MM.1S (cell line): ENCODE data around the gene MLPH.

Source experiments
- CTCF ChIP-seq: fragments of 300-600 bp; sonication (generic); IDR thresholded peaks from 2 replicates; pipeline ENCODE4 v1.5.1; 2016; ENCODE audit warnings: antibody characterized with exemption, low read length, mixed read lengths
- EZH2 ChIP-seq: fragments of 300-600 bp; sonication (generic); optimal IDR thresholded peaks from 2 replicates; pipeline ENCODE3; 2017; ENCODE audit warnings: low read depth, mild to moderate bottlenecking, antibody characterized with exemption, low read length, mixed read lengths
- EZH2phosphoT487 ChIP-seq: fragments of 300-600 bp; sonication (generic); IDR thresholded peaks from 2 replicates; pipeline ENCODE4 v1.6.1; 2018; ENCODE audit warnings: antibody characterized with exemption, low read length

GRCh38 chr2:237600205-237600846 lies 113.3 kb downstream of the MLPH start:
- TF ChIP-seq CTCF (peak; percentile 35), EZH2 (no peak), EZH2phosphoT487 (no peak)
